ENCODE measurements around the gene RRP1B. TPM values are rescaled to one million over a fixed set of nuclear protein-coding genes. Genes with fewer than 3 reads are reported as not detected.

The RRP1B gene
- total RNA-seq, 6 experiments from 2014 or later: 8.0 to 17.0 (median 9.8) TPM

GRCh38 chr21:43691801-43692200, 32.4 kb downstream of the RRP1B start:
- no peak for TF ChIP-seq POLR2A (IDR thresholded peaks at IDR 0.05)
- no peak for TF ChIP-seq CTCF (IDR thresholded peaks at IDR 0.05)
- Histone ChIP-seq H3K27me3 (no peaks in the 10 kb centered on the region), H3K27ac (no peak overlapping the region), H3K4me3 (no peak overlapping the region), H3K9me3 (no peaks in the 10 kb centered on the region), H3K4me1 (no peaks in the 10 kb centered on the region), H3K36me3 (peaks cover 0 to 50% (median 6%) of the 10 kb centered on the region in 4 donors)
- intact Hi-C loops (cut with DNase I): loop anchor here (10.0 kb wide), 2 partner anchors 53 to 63 kb away; no protein-coding TSS in a partner anchor
- no peak for ATAC-seq
- 87% methylated on average over 6 of the region's 10 CpGs for WGBS (ENCODE audit: insufficient coverage, low coverage, low lambda C conversion rate, missing lambda C conversion rate)
- no peak for DNase-seq

GRCh38 chr21:43692949-43693348, 33.6 kb downstream of the RRP1B start:
- Histone ChIP-seq H3K4me3 (no peak overlapping the region), H3K9me3 (no peaks in the 10 kb centered on the region), H3K36me3 (peaks cover 0 to 39% (median 3%) of the 10 kb centered on the region in 4 donors), H3K4me1 (no peaks in the 10 kb centered on the region), H3K27ac (no peak overlapping the region), H3K27me3 (no peaks in the 10 kb centered on the region)
- ATAC-seq (no peak), DNase-seq (no peak)
- WGBS (ENCODE audit: insufficient coverage, low coverage, low lambda C conversion rate, missing lambda C conversion rate): 93% methylated on average over 3 of the region's 8 CpGs
- intact Hi-C loops (cut with DNase I): loop anchor here (10.0 kb wide), 2 partner anchors 52 to 62 kb away; no protein-coding TSS in a partner anchor
- TF ChIP-seq CTCF (IDR thresholded peaks at IDR 0.05) (no peak), POLR2A (IDR thresholded peaks at IDR 0.05) (no peak)

- Histone ChIP-seq H3K4me3 (no peak overlapping the region), H3K27ac (no peak overlapping the region), H3K27me3 (no peaks in the 10 kb centered on the region), H3K9me3 (no peaks in the 10 kb centered on the region), H3K36me3 (peaks cover 0 to 31% (median under 1%) of the 10 kb centered on the region in 4 donors), H3K4me1 (no peaks in the 10 kb centered on the region)
- WGBS (ENCODE audit: insufficient coverage, low coverage, low lambda C conversion rate, missing lambda C conversion rate): 98% methylated on average over 8 of the region's 23 CpGs
- intact Hi-C loops (cut with DNase I): loop anchor here (10.0 kb wide), 2 partner anchors 51 to 61 kb away; no protein-coding TSS in a partner anchor
- ATAC-seq: no peak
- DNase-seq: no peak
- no peak for TF ChIP-seq CTCF (IDR thresholded peaks at IDR 0.05)
- TF ChIP-seq POLR2A (IDR thresholded peaks at IDR 0.05): no peak
Observed at GRCh38 chr21:43693981-43694380, 34.6 kb downstream of the RRP1B start.

GRCh38 chr21:43694437-43695079, 35.2 kb downstream of the RRP1B start:
- intact Hi-C loops (cut with DNase I): loop anchor here (10.0 kb wide), 2 partner anchors 50 to 60 kb away; no protein-coding TSS in a partner anchor
- 94% methylated on average over 8 of the region's 27 CpGs for WGBS (ENCODE audit: insufficient coverage, low coverage, low lambda C conversion rate, missing lambda C conversion rate)
- H3K27ac ChIP-seq: no peak overlapping the region
- no peak overlapping the region for H3K4me3 ChIP-seq
- no peaks in the 10 kb centered on the region for H3K27me3 ChIP-seq
- H3K36me3 ChIP-seq: peaks cover 0 to 27% (median 0%) of the 10 kb centered on the region in 4 donors
- H3K4me1 ChIP-seq: no peaks in the 10 kb centered on the region
- TF ChIP-seq POLR2A (IDR thresholded peaks at IDR 0.05) (no peak), CTCF (IDR thresholded peaks at IDR 0.05) (no peak)
- ATAC-seq (no peak), DNase-seq (no peak)
- no peaks in the 10 kb centered on the region for H3K9me3 ChIP-seq

Measured in right lobe of liver (tissue), 6 donors.